Left ventricle myocardium inferior (tissue), 1 donor: ENCODE results near the gene FHIT. TPM values are rescaled to one million over a fixed set of nuclear protein-coding genes. Genes with fewer than 3 reads are reported as not detected.

ENCODE experiments used
- DNase-seq: peaks from one replicate; pipeline ENCODE4 v3.0.0-alpha.2; 2020
- H3K27ac ChIP-seq: fragments of 200-600 bp; replicated peaks from 2 replicates; pipeline ENCODE4 v1.8.0; 2021
- H3K27me3 ChIP-seq: fragments of 200-600 bp; 2 replicates; pipeline ENCODE4 v1.8.0; 2021; ENCODE audit warnings: low read depth
- H3K36me3 ChIP-seq: fragments of 200-600 bp; 2 replicates; pipeline ENCODE4 v1.8.0; 2021
- H3K4me1 ChIP-seq: fragments of 200-600 bp; 2 replicates; pipeline ENCODE4 v1.8.0; 2021
- H3K4me3 ChIP-seq: fragments of 200-600 bp; 2 replicates; pipeline ENCODE4 v1.8.0; 2021; ENCODE audit warnings: mild to moderate bottlenecking, moderate library complexity
- H3K9me3 ChIP-seq: fragments of 200-600 bp; replicated peaks from 2 replicates; pipeline ENCODE4 v1.8.0; 2021
- intact Hi-C: fragments of 100-400 bp; cut with micrococcal nuclease; formaldehyde crosslinking; loops from one replicate; pipeline ENCODE4 v1.11.0; 2022
- total RNA-seq: library from RNA; stranded (reverse); fragmentation: NEBNext Ultra II Directional; extraction: Animal tissue kit (Norgen Biotek cat#: 25700); gene quantifications from one replicate; pipeline ENCODE4 v1.2.1, GENCODE V29; 2021
- TF ChIP-seq, protein P1 (sequence below): fragments of 200-600 bp; IDR thresholded peaks from 2 replicates; pipeline ENCODE4 v1.8.0; 2021; ENCODE audit warnings: antibody characterized with exemption, mild to moderate bottlenecking, borderline replicate concordance
- donor health status: DM: no; HTN: yes; CAD: no; lungs with severe emphysema.

FHIT gene
- total RNA-seq, 1 donor from 2014 or later, result 16.0 TPM

DNA sequence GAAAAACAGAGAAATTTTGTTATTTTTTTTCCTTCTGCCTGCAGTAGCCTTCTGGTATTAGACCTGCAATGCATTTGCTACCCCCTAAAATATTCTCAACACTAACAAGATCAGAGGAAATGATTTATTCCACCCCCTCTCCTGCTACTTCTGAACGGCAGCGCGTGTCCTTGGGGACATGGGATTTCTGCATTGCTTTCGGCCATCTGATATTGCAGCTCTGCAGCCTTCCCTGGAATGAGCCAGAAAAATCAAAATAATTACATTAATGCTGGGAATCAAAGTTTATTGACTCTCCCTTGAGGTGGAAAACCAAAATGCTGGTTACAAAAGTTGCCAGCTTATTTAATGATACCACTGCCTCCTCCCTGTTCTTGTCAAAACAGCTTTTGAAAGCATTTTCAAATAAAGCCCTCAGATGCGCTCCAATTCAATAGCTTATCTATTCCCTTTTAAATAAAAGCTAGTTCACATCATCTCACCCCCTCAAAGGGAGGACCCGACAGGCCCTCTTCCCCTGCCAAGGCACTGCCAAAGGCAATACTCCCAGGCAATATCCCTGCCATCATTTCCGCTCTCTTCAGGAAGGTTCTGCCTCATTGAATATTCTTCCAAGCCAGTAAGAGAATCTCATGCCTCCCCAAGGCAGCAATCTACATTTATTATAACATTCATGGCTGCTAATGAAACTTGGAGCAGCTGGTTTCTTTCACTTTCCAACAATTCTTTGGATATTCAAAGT lies 96.6 kb downstream of the FHIT start:
- H3K27ac ChIP-seq, result no peak overlapping the region
- peaks cover 21% of the 10 kb centered on the region for H3K4me1 ChIP-seq
- H3K9me3 ChIP-seq, result no peaks in the 10 kb centered on the region
- TF ChIP-seq, protein P1, sequence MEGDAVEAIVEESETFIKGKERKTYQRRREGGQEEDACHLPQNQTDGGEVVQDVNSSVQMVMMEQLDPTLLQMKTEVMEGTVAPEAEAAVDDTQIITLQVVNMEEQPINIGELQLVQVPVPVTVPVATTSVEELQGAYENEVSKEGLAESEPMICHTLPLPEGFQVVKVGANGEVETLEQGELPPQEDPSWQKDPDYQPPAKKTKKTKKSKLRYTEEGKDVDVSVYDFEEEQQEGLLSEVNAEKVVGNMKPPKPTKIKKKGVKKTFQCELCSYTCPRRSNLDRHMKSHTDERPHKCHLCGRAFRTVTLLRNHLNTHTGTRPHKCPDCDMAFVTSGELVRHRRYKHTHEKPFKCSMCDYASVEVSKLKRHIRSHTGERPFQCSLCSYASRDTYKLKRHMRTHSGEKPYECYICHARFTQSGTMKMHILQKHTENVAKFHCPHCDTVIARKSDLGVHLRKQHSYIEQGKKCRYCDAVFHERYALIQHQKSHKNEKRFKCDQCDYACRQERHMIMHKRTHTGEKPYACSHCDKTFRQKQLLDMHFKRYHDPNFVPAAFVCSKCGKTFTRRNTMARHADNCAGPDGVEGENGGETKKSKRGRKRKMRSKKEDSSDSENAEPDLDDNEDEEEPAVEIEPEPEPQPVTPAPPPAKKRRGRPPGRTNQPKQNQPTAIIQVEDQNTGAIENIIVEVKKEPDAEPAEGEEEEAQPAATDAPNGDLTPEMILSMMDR, result no peak
- intact Hi-C loops, result no loop called here
- no peaks in the 10 kb centered on the region for H3K36me3 ChIP-seq
- no peaks in the 10 kb centered on the region for H3K27me3 ChIP-seq
- H3K4me3 ChIP-seq, result no peak overlapping the region
- DNase-seq, result no peak

DNA sequence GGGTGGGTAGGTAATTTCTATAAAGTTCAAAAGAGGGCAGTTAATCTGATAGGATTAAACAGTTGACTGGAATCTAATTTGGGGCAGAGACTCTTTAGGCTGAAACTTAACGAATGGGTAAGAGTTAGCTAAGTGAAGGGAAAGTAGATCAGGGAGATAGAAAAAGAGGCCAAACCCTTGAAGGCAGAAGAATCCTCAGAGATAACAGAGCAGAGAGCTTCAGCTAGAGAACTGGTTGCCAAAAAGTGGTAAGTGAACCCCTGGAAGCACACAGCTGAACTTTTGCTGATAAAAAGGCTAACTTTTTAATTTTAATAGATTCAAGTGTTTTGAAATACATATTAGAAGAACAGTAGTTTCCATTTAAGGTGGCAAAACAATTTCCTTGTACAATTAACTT lies 99.2 kb downstream of the FHIT start:
- TF ChIP-seq, protein P1, result no peak
- H3K27me3 ChIP-seq, result no peaks in the 10 kb centered on the region
- DNase-seq, result no peak
- no peaks in the 10 kb centered on the region for H3K36me3 ChIP-seq
- intact Hi-C loops, result no loop called here
- no peak overlapping the region for H3K27ac ChIP-seq
- H3K4me1 ChIP-seq, result peaks cover 21% of the 10 kb centered on the region
- no peaks in the 10 kb centered on the region for H3K9me3 ChIP-seq
- no peak overlapping the region for H3K4me3 ChIP-seq

DNA sequence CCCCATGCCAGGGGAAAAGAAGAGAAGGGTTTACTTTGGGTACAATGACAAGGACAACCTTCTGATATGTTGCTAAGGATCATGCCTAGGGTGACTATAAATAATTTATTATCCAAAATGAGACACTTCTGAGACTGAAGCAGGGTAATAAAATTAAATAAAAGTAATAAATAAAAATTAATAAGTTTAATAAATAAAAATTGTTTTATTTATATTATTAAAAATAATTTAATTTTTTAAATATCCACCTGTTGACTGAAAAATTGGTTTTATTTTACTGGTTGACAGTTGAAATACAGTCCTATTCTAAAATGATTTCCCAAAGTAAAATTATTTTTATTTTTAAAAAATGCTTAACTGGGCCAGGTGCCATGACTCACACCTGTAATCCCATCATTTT lies 102.0 kb downstream of the FHIT start:
- TF ChIP-seq, protein P1, result no peak
- no peaks in the 10 kb centered on the region for H3K9me3 ChIP-seq
- H3K4me1 ChIP-seq, result peaks cover 3% of the 10 kb centered on the region
- H3K4me3 ChIP-seq, result no peak overlapping the region
- intact Hi-C loops, result no loop called here
- no peak overlapping the region for H3K27ac ChIP-seq
- no peak for DNase-seq
- no peaks in the 10 kb centered on the region for H3K36me3 ChIP-seq
- H3K27me3 ChIP-seq, result no peaks in the 10 kb centered on the region

DNA sequence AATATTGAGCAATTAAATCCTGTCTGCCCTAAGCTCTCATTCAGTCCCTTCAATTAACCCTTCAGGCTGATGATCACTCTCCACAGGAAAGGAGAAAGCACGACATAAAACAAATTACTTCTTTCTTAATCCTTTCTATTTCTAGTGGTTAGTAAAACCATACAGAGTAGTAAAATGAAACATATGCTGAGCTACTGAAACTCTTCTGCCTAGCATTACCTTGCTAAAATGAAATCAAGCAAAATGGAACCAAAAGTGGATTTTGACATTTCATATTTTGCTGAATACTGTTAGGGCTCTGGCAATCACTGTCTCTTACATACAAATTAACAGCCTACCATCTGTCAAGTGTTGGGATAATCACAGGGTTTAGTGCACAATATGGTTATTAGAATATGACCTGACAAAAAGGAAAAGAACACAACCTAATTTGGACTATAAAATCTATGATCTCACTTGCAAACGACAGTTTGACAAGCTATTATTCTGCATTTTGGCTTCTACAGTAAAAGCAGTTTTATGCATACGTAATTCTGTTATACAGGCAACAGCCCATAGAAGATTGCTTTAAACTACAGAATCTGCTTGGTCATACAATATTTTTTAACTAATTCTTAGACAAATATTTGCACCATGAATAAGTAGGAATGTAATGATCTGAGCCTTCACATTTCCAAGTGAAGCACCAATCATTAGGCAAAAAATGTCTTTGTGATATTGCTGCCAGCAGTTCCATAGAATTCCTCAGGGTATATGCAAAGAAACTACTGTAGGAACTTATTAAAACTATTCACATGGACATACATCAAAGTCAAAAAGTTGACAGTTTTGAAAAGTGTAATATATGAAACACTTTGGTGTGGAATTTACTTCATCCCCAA lies 105.0 kb downstream of the FHIT start:
- Histone ChIP-seq H3K9me3 (no peaks in the 10 kb centered on the region), H3K27ac (no peak overlapping the region), H3K4me1 (no peaks in the 10 kb centered on the region), H3K4me3 (no peak overlapping the region), H3K27me3 (no peaks in the 10 kb centered on the region), H3K36me3 (no peaks in the 10 kb centered on the region)
- intact Hi-C loops, result no loop called here
- no peak for DNase-seq
- TF ChIP-seq, protein P1, result no peak

DNA sequence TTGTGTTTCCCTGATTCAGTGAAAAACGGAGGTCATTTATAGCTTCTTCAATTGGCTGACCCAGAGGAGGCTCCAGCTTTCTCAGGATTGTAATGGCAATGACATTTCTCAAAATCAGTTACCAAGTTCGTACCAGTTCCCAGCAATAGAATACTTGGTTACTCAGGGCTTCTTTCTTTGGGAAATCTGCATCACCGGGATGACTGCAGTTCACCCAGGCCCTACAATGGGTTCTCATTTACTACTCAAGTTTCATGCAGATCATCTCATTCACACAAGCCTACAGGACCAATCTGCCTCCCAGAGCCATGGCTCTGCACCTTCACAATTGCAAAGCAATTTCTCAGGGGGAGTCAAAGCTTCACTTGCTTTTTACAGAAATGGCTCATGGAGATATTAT lies 109.6 kb downstream of the FHIT start:
- no peaks in the 10 kb centered on the region for H3K4me1 ChIP-seq
- H3K4me3 ChIP-seq, result no peak overlapping the region
- no peaks in the 10 kb centered on the region for H3K9me3 ChIP-seq
- no peak for DNase-seq
- H3K36me3 ChIP-seq, result no peaks in the 10 kb centered on the region
- TF ChIP-seq, protein P1, result no peak
- intact Hi-C loops, result no loop called here
- no peak overlapping the region for H3K27ac ChIP-seq
- H3K27me3 ChIP-seq, result no peaks in the 10 kb centered on the region
